ENCODE measurements around the gene MRPL54.

The MRPL54 gene

GRCh38 chr19:3770136-3770999 is 7.9 kb downstream of the MRPL54 start:
- no peak for DNase-seq

DNA sequence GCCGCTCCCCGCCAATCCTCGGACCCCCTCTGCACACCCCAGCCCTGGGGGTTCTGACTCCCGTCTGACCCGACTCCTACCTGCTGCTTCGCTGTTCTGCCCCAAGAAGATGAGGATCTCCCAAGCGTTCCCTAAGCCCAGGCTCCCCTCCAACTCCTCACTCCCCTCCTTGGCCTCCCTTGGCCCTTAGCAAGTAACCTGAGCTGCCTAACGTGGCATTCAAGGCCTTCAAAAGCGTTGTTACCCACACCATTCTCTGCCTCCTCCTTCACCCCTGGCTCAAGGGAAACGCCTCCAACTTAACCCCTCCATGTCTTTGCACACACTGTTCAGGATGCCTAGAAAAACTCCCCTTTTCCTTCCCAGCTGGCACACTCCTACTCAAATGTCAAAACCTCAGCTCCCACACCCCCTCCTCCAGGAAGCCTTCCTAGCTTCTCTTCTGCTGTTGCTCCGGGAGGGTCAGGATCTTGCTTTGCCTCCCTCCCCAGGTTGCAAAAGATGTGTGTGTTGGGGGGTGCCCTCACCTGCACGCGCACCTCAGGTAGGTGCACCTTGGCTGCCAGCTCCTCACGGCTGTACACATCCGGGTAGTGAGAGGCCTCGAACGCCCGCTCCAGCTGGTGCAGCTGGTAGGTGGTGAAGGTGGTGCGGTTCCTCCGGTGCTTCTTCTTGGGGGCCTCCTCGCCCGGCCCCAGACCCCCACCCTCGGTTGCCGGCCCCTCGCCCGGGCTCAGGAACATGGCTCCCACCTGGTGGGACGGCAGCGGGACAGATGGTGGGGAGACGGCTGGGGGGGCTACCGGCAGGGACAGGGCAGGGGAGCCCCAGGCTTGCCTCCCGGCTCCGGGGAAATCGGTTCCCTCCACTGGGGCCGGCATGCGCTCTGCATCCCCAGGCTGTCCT is 8.8 kb downstream of the MRPL54 start:
- DNase-seq = no peak

DNA sequence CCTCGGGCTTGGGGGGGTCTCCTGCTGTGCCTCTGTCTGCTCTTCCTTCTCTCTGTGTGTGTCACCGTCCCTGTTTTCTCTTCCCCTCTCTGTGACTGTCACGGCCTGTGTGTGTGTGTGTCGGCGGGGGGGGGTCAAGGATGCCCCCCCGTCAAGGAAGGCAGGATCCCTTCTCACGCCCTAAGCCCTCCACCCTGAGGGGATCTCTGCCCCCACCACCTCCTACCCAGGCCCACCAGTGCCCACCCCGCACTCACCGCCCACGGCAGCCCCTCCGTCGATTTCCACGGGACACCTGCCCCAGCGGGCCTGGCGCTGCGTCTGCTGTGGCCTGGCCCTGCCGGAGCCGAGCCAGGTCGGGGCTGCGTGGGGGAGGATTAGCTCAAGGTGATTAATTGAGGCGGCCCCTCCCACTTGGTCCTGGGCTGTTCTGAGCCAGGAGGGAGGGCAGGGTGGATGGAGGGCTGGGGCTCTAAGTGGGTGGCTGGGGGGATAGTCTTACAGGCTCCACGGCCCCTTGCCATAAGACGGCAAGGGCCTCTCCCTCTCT is 9.5 kb downstream of the MRPL54 start, which contains the start of gene RAX2:
RAX2 (minus strand) TSS at position 323 of the 550 bp plus-strand sequence. CDS start 486 bp downstream, outside the sequence.
- no peak for DNase-seq

- no peak for DNase-seq
Observed at GRCh38 chr19:3773814-3774515, 11.5 kb downstream of the MRPL54 start.

DNA sequence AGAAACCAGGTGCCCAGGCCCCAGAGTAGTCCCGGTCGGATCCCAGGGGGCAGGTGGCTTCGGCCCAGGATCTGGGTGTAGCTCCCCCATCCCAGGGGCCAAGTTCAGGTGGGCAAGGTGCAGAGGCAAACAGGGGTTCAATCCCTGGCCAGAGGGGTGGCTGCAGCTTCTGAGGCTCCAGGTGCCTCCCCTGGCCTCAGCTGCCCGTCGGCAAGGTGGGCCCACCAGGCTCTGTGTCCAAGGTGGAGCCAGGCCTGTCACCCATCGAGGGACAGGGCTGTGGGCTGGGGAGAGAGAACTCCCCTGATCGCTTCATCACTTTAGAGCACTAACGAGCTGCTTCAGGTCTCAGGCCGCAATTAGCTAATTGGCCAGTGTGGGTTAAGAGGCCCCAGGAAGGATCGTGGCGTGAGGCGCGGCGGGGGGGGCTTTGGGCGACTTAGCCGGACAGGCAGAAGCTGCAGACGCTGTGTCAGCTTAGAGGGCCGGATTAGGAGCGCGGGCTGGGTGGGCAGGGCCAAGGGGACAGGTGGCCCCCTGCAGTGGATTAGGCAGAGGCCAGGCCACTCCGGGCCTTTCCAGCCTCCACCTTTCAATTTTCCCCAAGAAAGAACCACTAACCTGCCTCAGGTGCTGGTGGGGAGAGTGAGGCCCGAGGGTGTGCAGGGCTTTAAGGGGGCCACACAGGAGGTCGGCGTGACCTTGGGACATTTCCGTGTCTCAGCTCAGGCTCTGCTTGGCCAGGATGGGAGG is 12.3 kb downstream of the MRPL54 start:
- DNase-seq = peak; percentile 34

- no peak for DNase-seq
Observed at GRCh38 chr19:3775374-3775711, 12.9 kb downstream of the MRPL54 start.

DNA sequence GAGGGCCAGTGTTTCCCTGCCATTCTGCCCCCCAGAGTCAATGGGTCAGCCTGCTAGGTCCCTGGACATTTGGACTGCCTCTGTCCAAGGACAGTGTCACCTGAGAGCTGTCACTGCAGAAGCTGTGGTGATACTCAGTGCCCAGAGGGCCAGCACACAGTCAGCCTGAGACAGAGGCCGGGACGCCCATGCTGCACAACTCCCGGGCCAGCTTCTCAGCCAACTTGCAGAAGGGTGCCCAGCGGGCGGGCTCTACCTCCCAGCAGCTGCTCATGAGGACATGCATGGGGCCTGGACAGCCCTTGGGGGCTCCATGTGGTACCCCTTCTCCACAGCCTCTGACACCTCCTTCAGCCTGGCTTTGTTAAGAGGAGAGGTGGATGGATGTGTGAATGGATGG is 13.3 kb downstream of the MRPL54 start:
- DNase-seq = no peak

DNA sequence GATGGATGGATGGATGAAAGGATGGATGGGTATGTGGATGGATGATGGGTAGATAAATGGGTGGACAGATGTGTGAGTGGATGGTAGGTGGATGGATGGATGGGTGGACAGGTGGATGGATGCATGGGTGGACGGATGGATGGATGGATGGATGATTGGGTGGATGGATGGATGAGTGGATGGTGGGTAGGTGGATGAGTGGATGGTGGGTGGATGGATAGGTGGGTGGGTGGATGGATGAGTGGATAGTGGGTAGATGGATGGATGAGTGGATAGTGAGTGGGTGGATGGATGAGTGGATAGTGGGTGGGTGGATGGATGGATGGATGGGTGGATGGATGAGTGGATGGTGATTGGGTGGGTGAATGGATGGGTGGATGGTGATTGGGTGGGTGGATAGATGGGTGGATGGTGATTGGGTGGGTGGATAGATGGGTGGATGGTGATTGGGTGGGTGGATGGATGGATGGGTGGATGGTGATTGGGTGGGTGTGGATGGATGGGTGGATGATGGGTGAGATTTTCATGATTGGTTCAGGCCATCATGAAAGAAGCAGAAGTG is 14.1 kb downstream of the MRPL54 start:
- no peak for DNase-seq

GRCh38 chr19:3778104-3778867 is 15.8 kb downstream of the MRPL54 start:
- DNase-seq = no peak

- peak; percentile 18 for DNase-seq
Observed at GRCh38 chr19:3778899-3779723, 16.6 kb downstream of the MRPL54 start.

DNA sequence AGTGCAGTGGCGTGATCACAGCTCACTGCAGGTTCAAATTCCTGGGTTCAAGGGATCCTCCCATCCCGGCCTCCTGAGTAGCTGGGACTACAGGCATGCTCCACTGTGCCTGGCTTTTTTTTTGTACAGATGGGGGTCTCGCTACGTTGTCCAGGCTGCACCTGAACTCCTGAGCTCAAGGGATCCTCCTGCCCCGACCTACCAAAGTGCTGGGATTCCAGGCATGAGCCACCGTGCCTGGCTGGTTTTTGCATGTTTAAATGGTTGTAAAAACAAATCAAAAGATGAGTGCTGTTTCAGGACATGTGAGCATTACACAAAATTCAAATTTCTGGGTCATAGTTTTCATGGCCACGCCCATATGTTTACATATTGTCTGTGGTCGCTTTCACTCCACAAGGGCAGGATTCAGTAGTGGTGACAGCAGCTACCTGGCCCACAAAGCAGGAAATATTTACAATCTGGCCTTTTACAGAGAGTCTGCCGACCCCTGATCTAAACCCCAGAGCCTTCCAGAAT is 18.4 kb downstream of the MRPL54 start:
- DNase-seq = no peak

DNA sequence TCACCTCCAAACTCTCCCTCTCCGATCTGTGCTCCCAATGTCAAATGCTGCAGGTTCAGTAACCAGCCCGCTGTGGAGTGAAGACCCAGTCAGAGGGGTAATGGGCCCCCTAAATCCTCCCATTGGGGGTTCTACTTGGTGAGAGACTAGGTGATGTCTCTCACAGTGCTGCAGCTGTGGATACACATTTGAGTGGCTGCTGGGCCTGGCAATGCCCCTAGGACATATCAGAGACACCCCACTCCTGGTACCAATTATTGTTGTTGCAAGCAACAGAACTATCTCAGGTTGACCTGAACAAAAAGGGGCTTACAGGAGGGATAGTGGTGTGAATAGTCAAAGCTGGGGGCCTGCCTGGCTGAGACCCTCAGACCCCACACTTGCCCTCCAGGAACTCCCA is 19.1 kb downstream of the MRPL54 start:
- no peak for DNase-seq

GRCh38 chr19:3782330-3782729 is 19.8 kb downstream of the MRPL54 start:
- no peak for DNase-seq

GRCh38 chr19:3782903-3783302 is 20.4 kb downstream of the MRPL54 start:
- no peak for DNase-seq

- DNase-seq = no peak
Observed at GRCh38 chr19:3783660-3784584, 21.4 kb downstream of the MRPL54 start.

DNA sequence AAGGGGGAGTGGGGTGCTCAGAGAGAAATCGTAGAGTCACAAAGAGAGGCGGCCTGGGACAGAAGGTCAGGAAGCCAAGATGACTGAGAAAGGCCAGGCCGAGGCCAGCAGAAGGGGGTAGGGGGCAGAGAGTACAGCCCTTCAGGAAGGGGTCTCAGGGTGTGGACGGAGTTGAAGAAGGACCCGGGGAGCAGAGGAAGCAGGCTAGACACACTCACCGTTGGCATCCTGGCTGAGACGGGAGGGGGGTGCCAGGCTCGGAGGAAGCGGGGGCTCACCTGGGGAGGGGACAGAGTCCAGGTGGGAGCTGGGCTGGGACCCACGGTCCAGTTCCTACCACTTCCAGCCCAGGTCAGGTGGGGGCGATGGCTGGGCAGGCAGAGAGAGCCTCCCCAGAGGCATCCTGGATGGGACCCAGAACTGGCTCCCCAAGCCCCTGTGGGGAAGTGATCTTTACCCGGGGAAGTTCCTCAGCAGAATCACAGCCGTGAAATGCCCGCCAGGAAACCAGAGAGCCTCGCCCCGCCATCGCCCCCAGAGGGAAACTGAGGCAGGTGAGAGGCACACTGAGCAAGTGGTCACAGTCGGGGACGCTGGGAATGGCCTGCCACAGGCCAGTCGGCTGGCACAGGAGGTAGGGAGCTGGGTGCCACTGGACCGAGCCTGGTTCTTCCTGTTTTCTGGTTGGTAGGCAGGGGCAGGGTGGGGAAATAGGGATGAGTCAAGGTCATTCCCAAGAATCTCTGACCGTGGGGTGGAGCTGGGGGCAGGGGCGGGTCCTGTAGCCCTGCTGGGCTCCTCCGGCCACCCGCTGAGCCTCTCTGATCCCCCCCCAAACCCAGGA is 22.3 kb downstream of the MRPL54 start:
- DNase-seq = no peak

GRCh38 chr19:3785451-3785937 is 23.0 kb downstream of the MRPL54 start:
- peak; percentile 45 for DNase-seq

Data from NCI-H146 (cell line).